ENCODE results near the gene TBL1X. TPM values are rescaled to one million over a fixed set of nuclear protein-coding genes. Genes with fewer than 3 reads are reported as not detected.

TBL1X gene
- total RNA-seq, 4 donors from 2014 or later, result 25.3 to 54.1 (median 38.2) TPM

GRCh38 chrX:9495496-9495895 lies 30.6 kb downstream of the TBL1X start:
- H3K9me3 ChIP-seq, result no peaks in the 10 kb centered on the region
- peaks cover 0 to 20% (median 13%) of the 10 kb centered on the region in 4 donors for H3K4me1 ChIP-seq
- H3K27ac ChIP-seq (replicated peaks in 1 of 4), result no peak overlapping the region
- no peak overlapping the region for H3K4me3 ChIP-seq
- no peak for TF ChIP-seq POLR2AphosphoS5 (IDR thresholded peaks at IDR 0.05)
- no peak for TF ChIP-seq EP300 (IDR thresholded peaks at IDR 0.05)
- TF ChIP-seq CTCF (IDR thresholded peaks at IDR 0.05), result no peak
- no peak for TF ChIP-seq POLR2A (IDR thresholded peaks at IDR 0.05; ENCODE audit: low read depth)
- no peaks in the 10 kb centered on the region for H3K36me3 ChIP-seq
- WGBS, result 91% methylated on average over 10 of the region's 10 CpGs
- H3K27me3 ChIP-seq, result no peaks in the 10 kb centered on the region
- intact Hi-C loops (cut with DNase I), result no loop called here
- DNase-seq (ENCODE audit: extremely low spot score), result no peak

GRCh38 chrX:9498236-9498635 lies 33.4 kb downstream of the TBL1X start:
- Histone ChIP-seq H3K27me3 (no peaks in the 10 kb centered on the region), H3K27ac (replicated peaks in 1 of 4) (no peak overlapping the region), H3K36me3 (peaks cover 0 to 5% (median 3%) of the 10 kb centered on the region in 4 donors), H3K4me1 (peaks cover 0 to 7% (median 0%) of the 10 kb centered on the region in 4 donors), H3K9me3 (no peaks in the 10 kb centered on the region), H3K4me3 (no peak overlapping the region)
- 62% methylated on average over 5 of the region's 5 CpGs for WGBS
- DNase-seq (ENCODE audit: extremely low spot score), result no peak
- intact Hi-C loops (cut with DNase I), result no loop called here
- no peak for TF ChIP-seq CTCF (IDR thresholded peaks at IDR 0.05)
- no peak for TF ChIP-seq POLR2A (IDR thresholded peaks at IDR 0.05; ENCODE audit: low read depth)
- no peak for TF ChIP-seq POLR2AphosphoS5 (IDR thresholded peaks at IDR 0.05)
- TF ChIP-seq EP300 (IDR thresholded peaks at IDR 0.05), result no peak

GRCh38 chrX:9500584-9500983 lies 35.7 kb downstream of the TBL1X start:
- no peak for DNase-seq (ENCODE audit: extremely low spot score)
- no peak overlapping the region for H3K27ac ChIP-seq (replicated peaks in 1 of 4)
- H3K9me3 ChIP-seq, result no peaks in the 10 kb centered on the region
- 90% methylated on average over 6 of the region's 6 CpGs for WGBS
- H3K4me1 ChIP-seq, result no peaks in the 10 kb centered on the region
- no peaks in the 10 kb centered on the region for H3K27me3 ChIP-seq
- H3K36me3 ChIP-seq, result peaks cover 0 to 10% (median 7%) of the 10 kb centered on the region in 4 donors
- H3K4me3 ChIP-seq, result no peak overlapping the region
- intact Hi-C loops (cut with DNase I), result no loop called here
- TF ChIP-seq POLR2A (IDR thresholded peaks at IDR 0.05; ENCODE audit: low read depth), result no peak
- TF ChIP-seq CTCF (IDR thresholded peaks at IDR 0.05), result no peak
- TF ChIP-seq POLR2AphosphoS5 (IDR thresholded peaks at IDR 0.05), result no peak
- TF ChIP-seq EP300 (IDR thresholded peaks at IDR 0.05), result no peak

- Histone ChIP-seq H3K36me3 (peaks cover 0 to 10% (median 7%) of the 10 kb centered on the region in 4 donors), H3K27me3 (no peaks in the 10 kb centered on the region), H3K4me3 (no peak overlapping the region), H3K27ac (replicated peaks in 1 of 4) (no peak overlapping the region), H3K4me1 (no peaks in the 10 kb centered on the region), H3K9me3 (no peaks in the 10 kb centered on the region)
- no peak for DNase-seq (ENCODE audit: extremely low spot score)
- TF ChIP-seq POLR2A (IDR thresholded peaks at IDR 0.05; ENCODE audit: low read depth) (no peak), CTCF (IDR thresholded peaks at IDR 0.05) (no peak), EP300 (IDR thresholded peaks at IDR 0.05) (no peak), POLR2AphosphoS5 (IDR thresholded peaks at IDR 0.05) (no peak)
- whole genome bisulfite sequencing, result 100% methylated on average over 1 of the region's 2 CpGs
- intact Hi-C loops (cut with DNase I), result no loop called here
These were observed 36.5 kb downstream of the TBL1X start for GRCh38 chrX:9501362-9501761.

- Histone ChIP-seq H3K36me3 (peaks cover 0 to 10% (median 7%) of the 10 kb centered on the region in 4 donors), H3K9me3 (no peaks in the 10 kb centered on the region), H3K27me3 (no peaks in the 10 kb centered on the region), H3K4me3 (no peak overlapping the region), H3K4me1 (no peaks in the 10 kb centered on the region), H3K27ac (replicated peaks in 1 of 4) (no peak overlapping the region)
- TF ChIP-seq POLR2A (IDR thresholded peaks at IDR 0.05; ENCODE audit: low read depth), result no peak
- no peak for TF ChIP-seq POLR2AphosphoS5 (IDR thresholded peaks at IDR 0.05)
- TF ChIP-seq CTCF (IDR thresholded peaks at IDR 0.05), result no peak
- no peak for TF ChIP-seq EP300 (IDR thresholded peaks at IDR 0.05)
- WGBS, result 71% methylated on average over 8 of the region's 8 CpGs
- DNase-seq (ENCODE audit: extremely low spot score), result no peak
- intact Hi-C loops (cut with DNase I), result no loop called here
These were observed 38.4 kb downstream of the TBL1X start for GRCh38 chrX:9503261-9503660.

All from esophagus muscularis mucosa (tissue), 4 donors.